Measurements from ENCODE around the gene GOLGA1.

- TF ChIP-seq CTCF (IDR thresholded peaks at IDR 0.05; ENCODE audit: insufficient read depth, low read length) (no peak), GABPA (IDR thresholded peaks at IDR 0.05; ENCODE audit: low read depth) (no peak), POLR2AphosphoS5 (IDR thresholded peaks at IDR 0.05; ENCODE audit: low read depth) (no peak), SPI1 (IDR thresholded peaks at IDR 0.05; ENCODE audit: borderline replicate concordance, low read depth) (no peak)
Observed at GRCh38 chr9:124975131-124975530, 34.2 kb upstream of the GOLGA1 start.

All from HL-60 (cell line).